ENCODE data around the gene ZRANB1. TPM values are rescaled to one million over a fixed set of nuclear protein-coding genes. Genes with fewer than 3 reads are reported as not detected.

Gene ZRANB1
- polyA plus RNA-seq, 1 of the 3 experiments (the other 2 are of a cell fraction) = 6.2 TPM

- 93% methylated on average over 4 of the region's 4 CpGs for WGBS (ENCODE audit: low lambda C conversion rate)
- Histone ChIP-seq H3K9ac (no peak overlapping the region), H3K79me2 (ENCODE audit: insufficient read depth) (peaks cover 100% of the 10 kb centered on the region), H3F3A (replicated peaks; ENCODE audit: insufficient read depth) (peaks cover 4% of the 10 kb centered on the region), H3K36me3 (replicated peaks in 1 of 2; ENCODE audit: control insufficient read depth in 1 of 2, insufficient read depth in 2 of 2, low read length in 1 of 2) (peaks cover 0 to 6% of the 10 kb centered on the region in 2 experiments), H4K20me1 (ENCODE audit: insufficient read depth) (peaks cover 90% of the 10 kb centered on the region), H3K4me1 (ENCODE audit: control insufficient read depth in 1 of 2, insufficient read depth in 2 of 2, low read depth in 1 of 2, low read length in 1 of 2) (peaks cover 2 to 5% of the 10 kb centered on the region in 2 experiments; a peak in 3 of 4 replicates), H3K27me3 (ENCODE audit: insufficient read depth) (no peaks in the 10 kb centered on the region), H3K27ac (ENCODE audit: low read depth in 2 of 2, low read length in 1 of 2) (no peak overlapping the region), H3K4me3 (ENCODE audit: low read depth in 2 of 2, low read length in 1 of 2) (no peak overlapping the region), H2AFZ (ENCODE audit: low read depth) (no peak overlapping the region), H3K4me2 (no peak overlapping the region), H3K9me3 (no peaks in the 10 kb centered on the region), H3K9me2 (no peaks in the 10 kb centered on the region)
- TF ChIP-seq EP300 (IDR thresholded peaks at IDR 0.05; ENCODE audit: borderline replicate concordance in 1 of 2, low read depth in 1 of 2, low read length in 1 of 2) (no peak), TAF1 (IDR thresholded peaks at IDR 0.05; ENCODE audit: borderline replicate concordance, low read depth, low read length) (no peak), RCOR1 (IDR thresholded peaks at IDR 0.05; ENCODE audit: low read length) (no peak), MAX (IDR thresholded peaks at IDR 0.05; ENCODE audit: low read depth) (no peak), CTCF (IDR thresholded peaks at IDR 0.05) (no peak), JUND (IDR thresholded peaks at IDR 0.05) (no peak)
- no peak for DNase-seq
- CTCF ChIA-PET = interaction anchor here (0.8 kb wide), 2 partner anchors 10 to 31 kb away, joined by 3 to 4 read pairs; no protein-coding TSS in a partner anchor
- POLR2A ChIA-PET = no interaction called here
Measured at GRCh38 chr10:124961248-124961570, 19.3 kb downstream of the ZRANB1 start.

- ChIA-PET CTCF (no interaction called here), POLR2A (no interaction called here)
- no peak for DNase-seq
- WGBS (ENCODE audit: low lambda C conversion rate) = 87% methylated on average over 3 of the region's 3 CpGs
- Histone ChIP-seq H3K4me3 (ENCODE audit: low read depth in 2 of 2, low read length in 1 of 2) (no peak overlapping the region), H3F3A (replicated peaks; ENCODE audit: insufficient read depth) (peaks cover 4% of the 10 kb centered on the region), H3K36me3 (replicated peaks in 1 of 2; ENCODE audit: control insufficient read depth in 1 of 2, insufficient read depth in 2 of 2, low read length in 1 of 2) (peaks cover 8 to 16% of the 10 kb centered on the region in 2 experiments), H3K4me2 (no peak overlapping the region), H3K9me3 (no peaks in the 10 kb centered on the region), H3K27me3 (ENCODE audit: insufficient read depth) (no peaks in the 10 kb centered on the region), H3K9me2 (no peaks in the 10 kb centered on the region), H4K20me1 (ENCODE audit: insufficient read depth) (peaks cover 88% of the 10 kb centered on the region), H2AFZ (ENCODE audit: low read depth) (no peak overlapping the region), H3K9ac (no peak overlapping the region), H3K27ac (ENCODE audit: low read depth in 2 of 2, low read length in 1 of 2) (no peak overlapping the region), H3K4me1 (ENCODE audit: control insufficient read depth in 1 of 2, insufficient read depth in 2 of 2, low read depth in 1 of 2, low read length in 1 of 2) (peaks cover 2 to 5% of the 10 kb centered on the region in 2 experiments; a peak in 3 of 4 replicates), H3K79me2 (ENCODE audit: insufficient read depth) (peaks cover 100% of the 10 kb centered on the region)
- TF ChIP-seq FOSL2 (IDR thresholded peaks at IDR 0.05; ENCODE audit: borderline replicate concordance, low read depth) (no peak), USF1 (IDR thresholded peaks at IDR 0.05; ENCODE audit: borderline replicate concordance, low read depth) (no peak), FOXM1 (IDR thresholded peaks at IDR 0.05; ENCODE audit: low read depth) (no peak), USF2 (IDR thresholded peaks at IDR 0.05; ENCODE audit: borderline replicate concordance, low read depth, low read length) (no peak), FOXJ3 (CRISPR knock-in tag; IDR thresholded peaks at IDR 0.05) (no peak), YY1 (IDR thresholded peaks at IDR 0.05; ENCODE audit: low read depth) (no peak), GABPA (IDR thresholded peaks at IDR 0.05; ENCODE audit: low read depth) (no peak), MAX (IDR thresholded peaks at IDR 0.05; ENCODE audit: low read depth) (no peak), RAD21 (IDR thresholded peaks at IDR 0.05; ENCODE audit: low read length) (no peak), MEF2A (IDR thresholded peaks at IDR 0.05; ENCODE audit: borderline replicate concordance, low read depth) (no peak), GATA2 (CRISPR knock-in tag; IDR thresholded peaks at IDR 0.05) (no peak), TAF1 (IDR thresholded peaks at IDR 0.05; ENCODE audit: borderline replicate concordance, low read depth, low read length) (no peak), NFIC (IDR thresholded peaks at IDR 0.05; ENCODE audit: borderline replicate concordance) (no peak), RFX5 (IDR thresholded peaks at IDR 0.05; ENCODE audit: low read length) (no peak), NRF1 (IDR thresholded peaks at IDR 0.05; ENCODE audit: low read depth, low read length) (no peak), SMC3 (IDR thresholded peaks at IDR 0.05; ENCODE audit: low read depth, low read length) (no peak), CTCF (IDR thresholded peaks at IDR 0.05) (no peak), ELF1 (IDR thresholded peaks at IDR 0.05) (no peak), CHD2 (IDR thresholded peaks at IDR 0.05; ENCODE audit: low read length, partially characterized antibody) (no peak)
Measured at GRCh38 chr10:124962421-124962820, 20.5 kb downstream of the ZRANB1 start.

Measured in SK-N-SH (cell line).